Osteoblast (primary cell): ENCODE results near the gene CFLAR. TPM values are rescaled to one million over a fixed set of nuclear protein-coding genes. Genes with fewer than 3 reads are reported as not detected.
A peak's percentile ranks its signal among the peaks of the same experiment; 100 is the strongest.

Source experiments
- DNase-seq: peaks from one replicate; pipeline ENCODE4 v3.0.0; 2011; ENCODE audit warnings: low spot score, mixed read lengths; ENCODE audit not compliant: insufficient read length; ENCODE audit errors: missing footprints
- H2AFZ ChIP-seq: 2 replicates; pipeline ENCODE4 v1.6.0; 2011; ENCODE audit warnings: mild to moderate bottlenecking, low read length
- H3K27ac ChIP-seq: 2 replicates; pipeline ENCODE4 v1.5.1; 2011; ENCODE audit warnings: mild to moderate bottlenecking, low read depth, low read length, moderate library complexity
- H3K27me3 ChIP-seq: 2 replicates; pipeline ENCODE4 v1.6.0; 2012; ENCODE audit warnings: mild to moderate bottlenecking, control low read depth, inconsistent platforms, low read length, moderate library complexity; ENCODE audit not compliant: insufficient read depth
- H3K36me3 ChIP-seq: 2 replicates; pipeline ENCODE4 v1.5.1; 2011; ENCODE audit warnings: mild to moderate bottlenecking, low read length, control low read depth, moderate library complexity; ENCODE audit not compliant: insufficient read depth
- H3K4me1 ChIP-seq: 2 replicates; pipeline ENCODE4 v1.5.1; 2011; ENCODE audit warnings: mild to moderate bottlenecking, low read length, control low read depth, moderate library complexity; ENCODE audit not compliant: insufficient read depth
- H3K4me2 ChIP-seq: 2 replicates; pipeline ENCODE4 v1.6.0; 2011; ENCODE audit warnings: mild to moderate bottlenecking, low read length; ENCODE audit not compliant: insufficient read depth
- H3K4me3 ChIP-seq: fragments of 200-600 bp; sonication (generic); 3 replicates; pipeline ENCODE4 v1.5.1; 2012; ENCODE audit warnings: mild to moderate bottlenecking, low read length, inconsistent platforms; ENCODE audit not compliant: insufficient read depth
- H3K79me2 ChIP-seq: 2 replicates; pipeline ENCODE4 v1.6.0; 2012; ENCODE audit warnings: mild to moderate bottlenecking, low read length, control low read depth, inconsistent platforms; ENCODE audit not compliant: insufficient read depth
- H3K9me3 ChIP-seq: 2 replicates; pipeline ENCODE4 v1.5.1; 2011; ENCODE audit warnings: low read depth, low read length, control low read depth
- H4K20me1 ChIP-seq: 2 replicates; pipeline ENCODE4 v1.6.0; 2012; ENCODE audit warnings: mild to moderate bottlenecking, low read length, control low read depth; ENCODE audit not compliant: insufficient read depth
- CTCF ChIP-seq: IDR thresholded peaks from 2 replicates; pipeline ENCODE4 v1.5.1; 2011; ENCODE audit warnings: mild to moderate bottlenecking, low read depth, low read length, moderate library complexity; ENCODE audit errors: extremely low read depth
- total RNA-seq: library from RNA; depleted of rRNA; stranded (reverse); fragments of >200 nt; gene quantifications from 2 replicates; pipeline ENCODE4 v1.2.3, GENCODE V29; 2012

CFLAR gene
- total RNA-seq, 1 donor = 78.9 TPM

DNA sequence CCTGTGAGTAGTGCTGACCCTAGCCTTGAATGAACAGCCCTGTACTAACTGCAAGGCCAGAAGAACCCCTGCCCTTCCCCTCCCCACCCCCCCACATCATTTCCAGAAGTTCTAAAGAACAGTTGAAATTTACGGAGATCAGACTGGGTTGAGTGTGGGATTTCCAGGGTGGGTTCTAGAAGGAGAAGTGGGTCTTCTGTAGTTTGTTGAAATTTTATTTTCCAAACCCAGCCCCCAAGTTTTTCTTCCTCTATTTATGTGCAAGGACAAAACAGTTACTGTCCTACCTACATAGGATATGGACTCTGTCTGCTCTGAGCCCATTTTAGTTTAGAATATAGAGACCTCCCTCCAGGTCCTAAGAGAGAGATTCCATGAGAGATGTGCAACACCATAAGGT is 40.7 kb downstream of the CFLAR start:
- Histone ChIP-seq H2AFZ (no peak overlapping the region), H3K36me3 (peaks cover 65% of the 10 kb centered on the region), H3K4me2 (no peak overlapping the region), H3K79me2 (peaks cover 42% of the 10 kb centered on the region), H3K9me3 (no peaks in the 10 kb centered on the region), H3K27me3 (no peaks in the 10 kb centered on the region), H3K4me3 (no peak overlapping the region), H4K20me1 (no peaks in the 10 kb centered on the region), H3K4me1 (peaks cover 18% of the 10 kb centered on the region), H3K27ac (no peak overlapping the region)
- TF ChIP-seq CTCF = no peak
- DNase-seq = no peak

DNA sequence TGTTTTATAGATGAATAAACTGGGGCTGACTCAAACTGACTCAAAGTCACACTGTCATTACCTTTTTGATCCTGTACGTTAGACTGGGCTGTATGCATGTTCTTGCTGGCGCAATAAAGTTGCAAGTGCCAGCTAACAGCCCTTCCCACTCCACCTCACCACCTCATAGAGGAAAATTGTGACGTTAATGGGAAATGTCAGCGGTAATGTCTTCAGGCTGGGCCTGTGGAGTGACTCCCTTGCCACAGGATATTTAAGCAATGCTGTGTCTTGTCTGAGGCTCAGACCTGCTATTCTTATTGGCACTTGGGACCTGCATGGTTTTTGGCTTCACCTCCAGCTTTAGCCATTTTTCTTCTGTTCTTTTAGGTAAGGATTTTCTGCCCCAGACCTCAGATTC is 41.7 kb downstream of the CFLAR start:
- Histone ChIP-seq H2AFZ (no peak overlapping the region), H3K36me3 (peaks cover 67% of the 10 kb centered on the region), H3K79me2 (peaks cover 37% of the 10 kb centered on the region), H3K4me1 (peaks cover 8% of the 10 kb centered on the region), H3K4me3 (no peak overlapping the region), H3K9me3 (no peaks in the 10 kb centered on the region), H3K4me2 (no peak overlapping the region), H3K27ac (peak overlapping the region; percentile 35), H4K20me1 (no peaks in the 10 kb centered on the region), H3K27me3 (no peaks in the 10 kb centered on the region)
- no peak for DNase-seq
- no peak for TF ChIP-seq CTCF

DNA sequence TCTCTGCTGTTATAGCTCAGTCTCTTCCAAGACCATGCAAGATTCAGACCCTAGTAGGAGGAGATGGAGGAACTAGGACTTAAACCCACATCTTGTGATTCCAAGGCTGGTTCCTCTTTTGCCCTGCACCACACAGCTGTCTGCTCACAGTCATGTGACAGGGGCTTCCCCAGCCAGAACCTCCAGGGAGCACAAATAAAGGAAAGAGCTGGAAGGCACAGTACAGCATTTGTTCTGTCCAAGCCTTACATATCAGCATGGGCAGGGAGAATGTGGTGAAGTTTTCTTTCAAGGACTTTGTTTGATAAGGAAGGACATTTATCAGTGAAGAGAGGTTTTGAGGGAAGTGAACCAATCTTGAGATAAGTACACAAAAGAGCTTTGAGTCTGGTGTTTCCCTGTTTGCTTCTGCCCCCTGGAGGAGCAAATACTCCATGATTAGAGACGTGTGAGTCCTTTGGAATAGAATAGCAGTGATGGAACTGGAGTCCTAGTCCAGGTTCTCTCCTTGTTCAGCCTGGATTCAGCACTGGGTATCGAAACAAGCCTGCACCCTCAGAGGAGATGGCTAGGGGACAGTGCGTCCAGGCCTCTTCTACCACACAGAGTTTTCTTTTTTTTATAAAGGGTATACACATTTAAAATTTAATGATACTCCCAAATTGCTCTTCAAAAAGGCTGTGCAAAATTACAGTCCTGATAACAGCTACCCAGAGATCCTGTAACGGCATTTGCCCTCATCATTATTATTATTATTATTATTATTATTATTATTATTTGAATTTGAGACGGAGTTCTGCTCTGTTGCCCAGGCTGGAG is 42.4 kb downstream of the CFLAR start:
- peak overlapping the region; percentile 35 for H3K27ac ChIP-seq
- peak; percentile 85 for DNase-seq
- H3K4me2 ChIP-seq = no peak overlapping the region
- H3K27me3 ChIP-seq = no peaks in the 10 kb centered on the region
- peaks cover 69% of the 10 kb centered on the region for H3K36me3 ChIP-seq
- no peak overlapping the region for H3K4me3 ChIP-seq
- peaks cover 8% of the 10 kb centered on the region for H3K4me1 ChIP-seq
- H4K20me1 ChIP-seq = no peaks in the 10 kb centered on the region
- H3K79me2 ChIP-seq = peaks cover 31% of the 10 kb centered on the region
- peak overlapping the region; percentile 58 for H2AFZ ChIP-seq
- TF ChIP-seq CTCF = peak; percentile 73
- H3K9me3 ChIP-seq = no peaks in the 10 kb centered on the region

DNA sequence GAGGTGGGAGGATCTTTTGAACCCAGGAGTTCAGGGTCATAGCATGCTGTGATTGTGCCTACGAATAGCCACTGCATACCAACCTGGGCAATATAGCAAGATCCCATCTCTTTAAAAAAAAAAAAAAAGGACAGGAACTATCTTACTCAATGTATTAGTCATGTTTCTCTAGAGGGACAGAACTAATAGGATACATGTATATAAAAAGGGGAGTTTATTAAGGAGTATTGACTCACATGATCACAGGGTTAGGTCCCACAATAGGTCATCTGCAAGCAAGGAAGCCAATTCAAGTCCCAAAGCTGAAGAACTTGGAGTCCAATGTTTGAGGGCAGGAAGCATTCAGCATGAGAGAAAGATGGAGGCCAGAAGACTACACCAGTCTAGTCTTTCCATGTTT is 48.2 kb downstream of the CFLAR start:
- Histone ChIP-seq H3K79me2 (peaks cover 7% of the 10 kb centered on the region), H3K36me3 (peaks cover 63% of the 10 kb centered on the region), H3K27me3 (no peaks in the 10 kb centered on the region), H3K4me1 (no peaks in the 10 kb centered on the region), H4K20me1 (no peaks in the 10 kb centered on the region), H2AFZ (no peak overlapping the region), H3K27ac (no peak overlapping the region), H3K4me2 (no peak overlapping the region), H3K9me3 (no peaks in the 10 kb centered on the region), H3K4me3 (no peak overlapping the region)
- TF ChIP-seq CTCF = no peak
- DNase-seq = no peak
